ENCODE results near the gene MID2.

The MID2 gene, protein sequence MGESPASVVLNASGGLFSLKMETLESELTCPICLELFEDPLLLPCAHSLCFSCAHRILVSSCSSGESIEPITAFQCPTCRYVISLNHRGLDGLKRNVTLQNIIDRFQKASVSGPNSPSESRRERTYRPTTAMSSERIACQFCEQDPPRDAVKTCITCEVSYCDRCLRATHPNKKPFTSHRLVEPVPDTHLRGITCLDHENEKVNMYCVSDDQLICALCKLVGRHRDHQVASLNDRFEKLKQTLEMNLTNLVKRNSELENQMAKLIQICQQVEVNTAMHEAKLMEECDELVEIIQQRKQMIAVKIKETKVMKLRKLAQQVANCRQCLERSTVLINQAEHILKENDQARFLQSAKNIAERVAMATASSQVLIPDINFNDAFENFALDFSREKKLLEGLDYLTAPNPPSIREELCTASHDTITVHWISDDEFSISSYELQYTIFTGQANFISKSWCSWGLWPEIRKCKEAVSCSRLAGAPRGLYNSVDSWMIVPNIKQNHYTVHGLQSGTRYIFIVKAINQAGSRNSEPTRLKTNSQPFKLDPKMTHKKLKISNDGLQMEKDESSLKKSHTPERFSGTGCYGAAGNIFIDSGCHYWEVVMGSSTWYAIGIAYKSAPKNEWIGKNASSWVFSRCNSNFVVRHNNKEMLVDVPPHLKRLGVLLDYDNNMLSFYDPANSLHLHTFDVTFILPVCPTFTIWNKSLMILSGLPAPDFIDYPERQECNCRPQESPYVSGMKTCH

DNA sequence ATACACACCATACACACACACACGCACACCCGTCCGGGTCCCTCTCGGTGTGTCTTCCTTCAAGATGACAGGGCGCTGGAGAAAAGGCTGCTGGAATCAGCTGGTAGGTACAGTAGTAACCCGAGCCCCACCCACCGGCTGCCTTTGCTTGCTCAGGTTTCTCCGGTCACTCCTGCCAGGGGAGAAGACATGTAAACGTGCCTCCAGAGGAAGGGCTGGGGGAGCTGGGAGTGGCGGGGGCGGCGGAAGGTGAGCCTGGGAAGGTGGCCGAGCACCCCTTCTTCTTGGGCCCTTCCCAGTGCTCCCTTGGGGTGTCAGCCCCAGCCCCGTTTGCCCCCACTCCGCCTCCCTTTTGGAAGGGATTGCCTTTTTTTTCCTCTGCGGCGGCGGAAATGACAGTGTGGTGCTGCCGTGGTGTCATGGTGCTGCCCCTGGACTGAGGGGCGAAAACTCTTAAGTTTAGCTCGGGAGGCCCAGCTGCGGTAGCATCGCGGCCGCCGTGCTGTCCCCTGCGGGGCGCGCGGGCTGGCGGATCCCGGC is at the start of gene MID2:
Gene MID2 (plus strand): TSS at position 169 of the 540 bp plus-strand sequence. CDS start 561 bp downstream, outside the sequence.
- TF ChIP-seq, protein P1, sequence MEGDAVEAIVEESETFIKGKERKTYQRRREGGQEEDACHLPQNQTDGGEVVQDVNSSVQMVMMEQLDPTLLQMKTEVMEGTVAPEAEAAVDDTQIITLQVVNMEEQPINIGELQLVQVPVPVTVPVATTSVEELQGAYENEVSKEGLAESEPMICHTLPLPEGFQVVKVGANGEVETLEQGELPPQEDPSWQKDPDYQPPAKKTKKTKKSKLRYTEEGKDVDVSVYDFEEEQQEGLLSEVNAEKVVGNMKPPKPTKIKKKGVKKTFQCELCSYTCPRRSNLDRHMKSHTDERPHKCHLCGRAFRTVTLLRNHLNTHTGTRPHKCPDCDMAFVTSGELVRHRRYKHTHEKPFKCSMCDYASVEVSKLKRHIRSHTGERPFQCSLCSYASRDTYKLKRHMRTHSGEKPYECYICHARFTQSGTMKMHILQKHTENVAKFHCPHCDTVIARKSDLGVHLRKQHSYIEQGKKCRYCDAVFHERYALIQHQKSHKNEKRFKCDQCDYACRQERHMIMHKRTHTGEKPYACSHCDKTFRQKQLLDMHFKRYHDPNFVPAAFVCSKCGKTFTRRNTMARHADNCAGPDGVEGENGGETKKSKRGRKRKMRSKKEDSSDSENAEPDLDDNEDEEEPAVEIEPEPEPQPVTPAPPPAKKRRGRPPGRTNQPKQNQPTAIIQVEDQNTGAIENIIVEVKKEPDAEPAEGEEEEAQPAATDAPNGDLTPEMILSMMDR (IDR thresholded peaks at IDR 0.05), result no peak
- DNase-seq (ENCODE audit: low spot score), result peak; percentile 77
- H3K4me3 ChIP-seq, result peak within 1 kb of the TSS; percentile 69
- H3K27ac ChIP-seq, result peak within 1 kb of the TSS; percentile 89

DNA sequence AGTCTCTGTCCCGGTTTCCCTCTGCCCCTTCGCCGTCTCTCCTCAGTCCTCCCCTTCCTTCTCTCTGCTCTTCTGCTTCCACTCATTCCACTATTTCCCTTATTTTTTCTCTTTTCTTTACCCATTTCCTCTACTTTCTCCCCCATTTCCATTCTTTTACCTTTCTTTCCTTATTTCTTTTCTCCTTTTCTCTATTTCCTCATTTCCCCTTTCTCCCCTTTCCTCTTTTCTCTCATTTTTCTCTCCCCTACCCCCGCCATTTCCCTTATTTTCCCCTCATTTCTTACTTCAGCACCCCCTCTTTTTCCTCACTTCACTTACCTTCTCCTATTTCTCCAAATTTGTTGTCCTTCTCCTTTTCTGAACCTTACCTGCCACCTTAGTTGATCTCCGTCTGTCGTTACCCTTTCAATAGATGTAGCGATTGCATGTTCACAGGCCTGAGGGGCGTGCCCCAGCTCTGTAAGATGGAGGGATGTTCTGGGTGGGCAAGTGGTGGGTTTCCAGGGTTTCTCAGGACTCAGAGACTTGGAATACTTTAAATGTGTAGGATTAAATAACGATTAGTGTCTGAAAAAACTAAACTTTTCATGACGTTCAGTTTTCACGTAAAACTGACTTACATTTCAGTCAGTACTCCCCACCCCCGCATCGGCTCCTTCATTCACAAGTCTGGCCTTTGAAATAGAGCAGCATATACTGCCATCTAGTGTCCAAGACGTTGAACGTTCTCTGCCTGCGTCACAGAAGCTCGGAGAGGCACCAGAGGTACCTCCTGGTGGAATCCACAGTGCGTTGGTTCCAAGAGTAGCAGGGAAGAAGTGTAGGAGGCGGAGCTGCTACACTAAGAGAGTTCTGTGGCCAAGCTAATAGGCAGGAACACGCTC is 48.8 kb upstream of the MID2 start:
- peak; percentile 87 for DNase-seq (ENCODE audit: low spot score)
- peak overlapping the region; percentile 88 to 91 for H3K27ac ChIP-seq
- TF ChIP-seq, protein P1 (IDR thresholded peaks at IDR 0.05), result peak; percentile 56
- H3K4me3 ChIP-seq, result peak overlapping the region; percentile 69

DNA sequence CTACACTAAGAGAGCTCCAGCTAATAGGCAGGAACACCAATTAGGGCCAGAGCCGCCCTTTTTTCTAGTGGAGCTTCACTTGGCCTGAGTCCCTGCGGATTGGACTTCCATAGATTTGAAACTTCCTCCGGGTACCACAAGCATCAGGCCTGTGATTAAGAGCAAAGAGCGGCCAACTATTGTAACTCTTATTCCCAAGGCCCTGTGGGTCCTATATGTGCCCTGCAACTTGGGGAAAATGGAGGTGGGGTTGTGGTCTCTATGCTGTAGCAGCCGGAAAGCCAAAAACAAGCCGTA is 48.2 kb upstream of the MID2 start, which contains the start of gene NCBP2L:
Gene NCBP2L (plus strand): TSS at position 198 of the 297 bp plus-strand sequence. CDS start 16,488 bp downstream, outside the sequence.
- H3K4me3 ChIP-seq, result peak within 1 kb of the TSS; percentile 69

DNA sequence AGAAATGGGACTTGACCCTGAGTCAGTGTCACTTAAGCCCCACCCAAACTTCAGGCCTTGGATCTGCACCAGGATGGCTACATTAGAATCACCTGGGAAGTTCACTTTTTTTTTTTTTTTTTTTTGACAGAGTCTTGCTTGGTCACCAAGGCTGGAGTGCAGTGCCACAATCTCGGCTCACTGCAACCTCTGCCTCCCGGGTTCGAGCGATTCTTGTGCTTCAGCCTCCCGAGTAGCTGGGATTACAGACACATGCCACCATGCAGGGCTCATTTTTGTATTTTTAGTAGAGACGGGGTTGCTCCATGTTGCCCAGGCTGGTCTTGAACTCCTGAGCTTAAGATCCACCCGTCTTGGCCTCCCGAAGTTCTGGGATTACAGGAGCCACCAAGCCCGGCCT is 45.1 kb upstream of the MID2 start:
- Histone ChIP-seq H3K27ac (no peak overlapping the region), H3K4me3 (no peak overlapping the region)
- TF ChIP-seq, protein P1 (IDR thresholded peaks at IDR 0.05), result no peak
- DNase-seq (ENCODE audit: low spot score), result no peak

More for the DNA sequence above, 48.2 kb upstream of the MID2 start, which contains the start of gene NCBP2L:
- no peak for DNase-seq (ENCODE audit: low spot score)
- peak within 1 kb of the TSS; percentile 88 to 91 for H3K27ac ChIP-seq
- TF ChIP-seq, protein P1 (IDR thresholded peaks at IDR 0.05), result peak; percentile 8

DNA sequence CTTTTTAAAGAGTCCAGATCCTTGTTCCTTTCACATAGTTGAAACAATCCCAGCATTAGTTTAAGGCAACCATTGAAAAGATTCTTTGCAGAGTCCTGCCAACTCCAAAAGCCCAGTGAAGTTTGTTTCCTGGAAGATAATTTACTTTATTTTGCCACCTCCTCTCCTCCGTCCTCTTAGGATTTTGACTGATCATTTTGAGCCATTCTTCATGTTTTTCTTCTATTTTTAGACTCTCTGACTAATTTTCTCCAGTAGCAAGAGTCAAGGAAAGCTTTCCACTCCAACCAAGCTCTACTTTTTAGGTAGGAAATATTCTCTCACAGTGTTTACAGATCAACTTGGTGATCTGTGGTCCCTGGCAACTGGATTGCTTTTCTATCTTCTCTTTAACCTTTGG is 37.8 kb upstream of the MID2 start:
- Histone ChIP-seq H3K4me3 (no peak overlapping the region), H3K27ac (peak overlapping the region; percentile 28 to 68)
- DNase-seq (ENCODE audit: low spot score), result no peak
- TF ChIP-seq, protein P1 (IDR thresholded peaks at IDR 0.05), result no peak

DNA sequence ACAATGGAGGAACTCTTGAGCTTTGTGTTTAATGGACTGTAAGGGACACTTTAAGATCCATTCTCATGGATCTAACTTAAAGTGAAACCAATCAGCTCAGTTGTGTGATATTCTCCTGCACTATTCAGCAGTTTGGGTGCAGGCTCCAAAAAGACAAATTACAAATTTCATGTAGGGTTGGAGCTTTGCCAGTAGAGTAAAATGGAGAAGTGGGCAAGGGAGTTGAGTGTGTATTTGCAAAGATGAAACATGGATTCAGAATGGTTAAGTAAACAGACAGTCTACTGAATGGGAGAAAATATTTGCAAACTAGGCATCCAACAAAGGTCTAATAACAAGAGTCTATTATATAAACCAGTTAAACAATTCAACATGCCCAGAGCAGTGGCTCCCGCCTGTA is 21.2 kb upstream of the MID2 start:
- Histone ChIP-seq H3K4me3 (no peak overlapping the region), H3K27ac (no peak overlapping the region)
- TF ChIP-seq, protein P1 (IDR thresholded peaks at IDR 0.05), result no peak
- DNase-seq (ENCODE audit: low spot score), result no peak
